K562 (cell line): ENCODE measurements around the gene ISM1. TPM values are rescaled to one million over a fixed set of nuclear protein-coding genes. Genes with fewer than 3 reads are reported as not detected.

Experiments
- ATAC-seq: fragments of 200-7000 bp; cut with Tn5 transposase; 3 replicates; pipeline ENCODE4 v1.9.1; 2020; ENCODE audit warnings: moderate library complexity
- BruUV-seq: library from RNA; stranded (reverse); fragments of 400-500 nt; replicated peaks from 2 replicates; lab custom pipeline; 2021; lab: Mats Ljungman, UMichigan
- CTCF ChIA-PET: fragments of 300-600 bp; formaldehyde crosslinking; extraction: SDS; loops from one replicate; lab custom pipeline; 2021; ENCODE audit warnings: low intra/inter-chr PET ratio; lab: Yijun Ruan, JAX
- POLR2A ChIA-PET: fragments of 300-600, 350-650 bp; sonication (Branson Sonifier 250); formaldehyde crosslinking; extraction: SDS; loops from one replicate; lab custom pipeline; 2021; ENCODE audit warnings: antibody characterized with exemption, inconsistent platforms; lab: Yijun Ruan, JAX
- DNase-seq, 4 experiments: peaks; one replicate each; pipeline versions ENCODE4 v3.0.0 to v3.0.0-alpha.2; 2011 to 2018; ENCODE audit warnings: low spot score in 3 of 4, mixed read lengths in 3 of 4; ENCODE audit errors: extremely low read depth in 1 of 4
- FAIRE-seq: peaks from 2 replicates; lab custom pipeline; 2011; peaks lifted over from hg19 to GRCh38; lab: Jason Lieb, UNC
- H2AFZ ChIP-seq: 2 replicates; pipeline ENCODE4 v1.6.0; 2011; ENCODE audit warnings: low read depth, low read length, control low read depth, inconsistent platforms
- H3K27ac ChIP-seq: fragments of 200-600 bp; 3 replicates; pipeline ENCODE4 v1.8.0; 2011; ENCODE audit warnings: low read depth, mild to moderate bottlenecking, control low read depth, inconsistent platforms, low read length, moderate library complexity, mixed read lengths; ENCODE audit errors: extremely low read depth
- H3K27me3 ChIP-seq, 2 experiments: fragments of 300-600 bp in 1 of 2; 2 replicates in 1 of 2; 3 replicates in 1 of 2; pipeline versions ENCODE4 v1.6.0 to v1.8.0; 2011; ENCODE audit warnings: inconsistent platforms in 2 of 2, low read length in 2 of 2, mild to moderate bottlenecking in 1 of 2, mixed read lengths in 1 of 2, moderate library complexity in 1 of 2; ENCODE audit not compliant: control insufficient read depth in 2 of 2, insufficient read depth in 2 of 2
- H3K36me3 ChIP-seq: fragments of 300-600 bp; 3 replicates; pipeline ENCODE4 v1.8.0; 2011; ENCODE audit warnings: mild to moderate bottlenecking, low read length, inconsistent platforms; ENCODE audit not compliant: control insufficient read depth, insufficient read depth
- H3K4me1 ChIP-seq, 2 experiments: fragments of 200-600 bp in 1 of 2; replicated peaks in 1 of 2; 2 replicates in 1 of 2; 3 replicates in 1 of 2; pipeline versions ENCODE4 v1.5.1 to v1.8.0; 2011; ENCODE audit warnings: inconsistent platforms in 2 of 2, low read length in 2 of 2, mild to moderate bottlenecking in 1 of 2, mixed read lengths in 1 of 2, moderate library complexity in 1 of 2; ENCODE audit not compliant: control insufficient read depth in 2 of 2, insufficient read depth in 2 of 2
- H3K4me2 ChIP-seq: 2 replicates; pipeline ENCODE4 v1.6.1; 2011; ENCODE audit warnings: low read length, control low read depth, inconsistent platforms, mixed read lengths; ENCODE audit not compliant: insufficient read depth
- H3K4me3 ChIP-seq: fragments of 200-600 bp; sonication (generic), shearing (Covaris generic); 2 replicates; pipeline ENCODE4 v1.5.1; 2016; ENCODE audit warnings: control low read depth, inconsistent platforms
- H3K79me2 ChIP-seq: fragments of 200-600 bp; 3 replicates; pipeline ENCODE4 v1.8.0; 2011; ENCODE audit warnings: low read length, inconsistent platforms; ENCODE audit not compliant: control insufficient read depth, insufficient read depth
- H3K9ac ChIP-seq, 2 experiments: 2 replicates each; pipeline versions ENCODE4 v1.6.0 to v1.6.1; 2011; ENCODE audit warnings: low read depth in 2 of 2, low read length in 2 of 2, control low read depth in 1 of 2, inconsistent platforms in 1 of 2, mild to moderate bottlenecking in 1 of 2, mixed read lengths in 1 of 2; ENCODE audit not compliant: insufficient read depth in 1 of 2
- H3K9me1 ChIP-seq: one replicate; pipeline ENCODE4 v1.6.0; 2011; ENCODE audit warnings: inconsistent platforms, mild to moderate bottlenecking, low read length, moderate library complexity; ENCODE audit not compliant: control insufficient read depth, insufficient read depth
- H3K9me3 ChIP-seq: replicated peaks from 2 replicates; pipeline ENCODE4 v1.5.1; 2011; ENCODE audit warnings: low read depth, low read length, inconsistent platforms; ENCODE audit not compliant: control insufficient read depth, insufficient read depth
- H4K20me1 ChIP-seq: replicated peaks from 2 replicates; pipeline ENCODE4 v1.6.1; 2011; ENCODE audit warnings: low read length, inconsistent platforms, mixed read lengths; ENCODE audit not compliant: control insufficient read depth, insufficient read depth
- AFF1 ChIP-seq, 2 experiments: fragments of 450-650 bp; IDR thresholded peaks; 2 replicates each; pipeline ENCODE4 v1.6.1; 2018; ENCODE audit warnings: mild to moderate bottlenecking in 2 of 2, low read depth in 1 of 2; ENCODE audit not compliant: partially characterized antibody in 2 of 2
- ILK ChIP-seq: fragments of 450-650 bp; IDR thresholded peaks from 2 replicates; pipeline ENCODE4 v1.6.1; 2016; ENCODE audit warnings: missing genetic modification characterization, low read depth, mild to moderate bottlenecking, missing compliant biosample characterization, moderate library complexity, borderline replicate concordance
- MGA ChIP-seq: fragments of 450-650 bp; IDR thresholded peaks from 2 replicates; pipeline ENCODE4 v1.6.1; 2016; ENCODE audit warnings: mild to moderate bottlenecking, moderate library complexity
- WGBS: fragments of 100-300 bp; shearing (Covaris generic); methylation state at CpG from one replicate; pipeline ENCODE4 v1.1.6; 2016; ENCODE audit warnings: low coverage, mixed read lengths; ENCODE audit not compliant: insufficient coverage; ENCODE audit errors: missing lambda C conversion rate; 5-methylcytosine and 5-hydroxymethylcytosine counted together
- in situ Hi-C: fragments of 300-500 bp; cut with MboI; formaldehyde crosslinking; loops from 4 replicates; pipeline ENCODE4 v1.15.0; 2018; ENCODE audit warnings: inconsistent platforms, mixed read lengths
- intact Hi-C: fragments of 100-400 bp; cut with micrococcal nuclease; formaldehyde crosslinking; loops from 2 replicates; pipeline ENCODE4 v1.14.2; 2022
- polyA plus RNA-seq, 8 experiments: library from polyadenylated mRNA; depleted of rRNA in 4 of 8; stranded (reverse) in 5 of 8; unstranded in 3 of 8; fragments of >200 nt; fragmentation: Nextera tagmentation in 2 of 8; fragmentation: Illumina TruSeq in 1 of 8; extraction: Ambion mirVana in 2 of 8; extraction: Trizol in 1 of 8; gene quantifications; 2 replicates each; pipeline versions ENCODE4 v1.2.1 to v1.2.3, GENCODE V29; 2011 to 2014; ENCODE audit warnings: inconsistent platforms in 1 of 8, missing spikeins in 1 of 8
- total RNA-seq, 7 experiments: library from RNA; depleted of rRNA in 6 of 7; stranded (reverse); fragments of >200 nt in 6 of 7; fragmentation: Illumina TruSeq in 2 of 7; extraction: Trizol in 2 of 7; gene quantifications; 2 replicates each; pipeline versions ENCODE4 v1.2.1 to v1.2.3, GENCODE V29; 2011 to 2021; ENCODE audit warnings: low replicate concordance in 1 of 7

The ISM1 gene
- total and polyA plus RNA-seq, 9 of the 15 experiments (the other 6 are each of a cell fraction or from before 2014, with no cell fraction given), result not detected

- Histone ChIP-seq H3K79me2 (no peaks in the 10 kb centered on the region), H3K4me3 (no peak overlapping the region), H3K4me1 (no peaks in the 10 kb centered on the region; a peak in 1 of 5 replicates), H3K27ac (no peak overlapping the region), H3K4me2 (no peak overlapping the region), H3K9ac (no peak overlapping the region), H2AFZ (no peak overlapping the region), H3K27me3 (no peaks in the 10 kb centered on the region), H3K9me3 (no peaks in the 10 kb centered on the region), H4K20me1 (no peaks in the 10 kb centered on the region), H3K9me1 (no peaks in the 10 kb centered on the region), H3K36me3 (no peaks in the 10 kb centered on the region)
- ATAC-seq, result no peak
- intact Hi-C loops, result no loop called here
- ChIA-PET CTCF (no interaction called here), POLR2A (no interaction called here)
- FAIRE-seq, result no peak
- DNase-seq, result no peak
- in situ Hi-C loops, result no loop called here
- WGBS, result 0% methylated on average over 10 of the region's 13 CpGs
- BruUV-seq, result no TSS peak
- TF ChIP-seq MGA, result no peak
- no peak for TF ChIP-seq AFF1 (IDR thresholded peaks at IDR 0.05; ENCODE audit: low read depth in 1 of 2, partially characterized antibody in 2 of 2)
- no peak for TF ChIP-seq ILK (tag)
These were observed 28.2 kb downstream of the ISM1 start for GRCh38 chr20:13249118-13249797.
